ENCODE measurements around the gene IL6ST.

DNA sequence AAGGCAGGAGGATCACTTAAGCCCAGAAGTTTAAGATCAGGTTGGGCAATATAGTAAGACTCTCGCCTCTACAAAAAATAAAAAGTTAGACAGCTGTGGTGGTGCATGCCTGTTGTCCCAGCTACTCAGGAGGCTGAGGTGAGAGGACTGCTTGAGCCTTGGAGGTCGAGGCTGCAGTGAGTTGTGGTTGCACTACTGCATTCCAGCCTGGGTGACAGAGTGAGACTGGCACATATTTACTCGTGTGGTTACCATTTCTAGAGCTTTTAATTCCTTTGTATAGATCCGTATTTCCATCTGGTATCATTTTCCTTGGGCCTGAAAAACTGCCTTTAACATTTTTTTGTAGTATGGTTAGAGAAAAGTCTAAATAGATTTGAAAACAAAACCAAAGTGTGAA is 7.8 kb downstream of the IL6ST start:
- TF ChIP-seq CTCF (IDR thresholded peaks at IDR 0.05; ENCODE audit: low read length) (no peak), EZH2 (IDR thresholded peaks at IDR 0.05; ENCODE audit: borderline replicate concordance, low read length) (no peak)
